IPS-20b (cell line): Measurements from ENCODE around the gene WDR93.

Experiments
- H3K27ac ChIP-seq: one replicate; pipeline ENCODE4 v1.5.1; 2013; ENCODE audit warnings: low read length
- H3K27me3 ChIP-seq: 2 replicates; pipeline ENCODE4 v1.6.1; 2013; ENCODE audit warnings: mild to moderate bottlenecking, low read length, inconsistent platforms; ENCODE audit not compliant: insufficient read depth
- H3K36me3 ChIP-seq: 2 replicates; pipeline ENCODE4 v1.6.1; 2013; ENCODE audit warnings: low read depth, mild to moderate bottlenecking, inconsistent platforms, low read length, moderate library complexity; ENCODE audit not compliant: insufficient read depth
- H3K4me1 ChIP-seq: 2 replicates; pipeline ENCODE4 v1.6.1; 2013; ENCODE audit warnings: mild to moderate bottlenecking, control low read depth, inconsistent platforms, low read length, moderate library complexity; ENCODE audit not compliant: insufficient read depth
- H3K4me3 ChIP-seq: 2 replicates; pipeline ENCODE4 v1.5.1; 2013; ENCODE audit warnings: mild to moderate bottlenecking, low read length, inconsistent platforms
- H3K9ac ChIP-seq: 2 replicates; pipeline ENCODE4 v1.6.1; 2013; ENCODE audit warnings: low read depth, mild to moderate bottlenecking, inconsistent platforms, low read length, moderate library complexity
- H3K9me3 ChIP-seq: 2 replicates; pipeline ENCODE4 v1.6.1; 2013; ENCODE audit warnings: mild to moderate bottlenecking, low read depth, low read length, inconsistent platforms; ENCODE audit not compliant: insufficient read depth

Gene WDR93

GRCh38 chr15:89753855-89754254 is 63.2 kb downstream of the WDR93 start:
- no peak overlapping the region for H3K4me3 ChIP-seq
- no peak overlapping the region for H3K9ac ChIP-seq
- H3K4me1 ChIP-seq: peaks cover 3% of the 10 kb centered on the region; the same call in 1 of the 2 replicates
- peaks cover 69% of the 10 kb centered on the region for H3K27me3 ChIP-seq
- H3K36me3 ChIP-seq: no peaks in the 10 kb centered on the region
- no peaks in the 10 kb centered on the region for H3K9me3 ChIP-seq
- H3K27ac ChIP-seq: no peak overlapping the region

- H3K9ac ChIP-seq: no peak overlapping the region
- H3K9me3 ChIP-seq: no peaks in the 10 kb centered on the region
- H3K4me1 ChIP-seq: no peaks in the 10 kb centered on the region; the same call in 1 of the 2 replicates
- H3K36me3 ChIP-seq: no peaks in the 10 kb centered on the region
- peaks cover 62% of the 10 kb centered on the region for H3K27me3 ChIP-seq
- H3K4me3 ChIP-seq: no peak overlapping the region
- H3K27ac ChIP-seq: no peak overlapping the region
Observed at GRCh38 chr15:89754361-89755154, 63.9 kb downstream of the WDR93 start.

- Histone ChIP-seq H3K27me3 (peaks cover 52% of the 10 kb centered on the region), H3K27ac (no peak overlapping the region), H3K9me3 (no peaks in the 10 kb centered on the region), H3K4me1 (no peaks in the 10 kb centered on the region), H3K9ac (no peak overlapping the region), H3K4me3 (no peak overlapping the region), H3K36me3 (no peaks in the 10 kb centered on the region)
Observed at GRCh38 chr15:89755701-89756100, 65.1 kb downstream of the WDR93 start.

GRCh38 chr15:89756897-89757296 is 66.3 kb downstream of the WDR93 start:
- Histone ChIP-seq H3K4me3 (no peak overlapping the region), H3K27ac (no peak overlapping the region), H3K27me3 (peaks cover 41% of the 10 kb centered on the region), H3K9ac (no peak overlapping the region), H3K36me3 (no peaks in the 10 kb centered on the region), H3K9me3 (no peaks in the 10 kb centered on the region), H3K4me1 (no peaks in the 10 kb centered on the region)

GRCh38 chr15:89758283-89758682 is 67.7 kb downstream of the WDR93 start:
- Histone ChIP-seq H3K9ac (no peak overlapping the region), H3K4me1 (no peaks in the 10 kb centered on the region), H3K9me3 (no peaks in the 10 kb centered on the region), H3K4me3 (no peak overlapping the region), H3K27me3 (peaks cover 28% of the 10 kb centered on the region), H3K36me3 (no peaks in the 10 kb centered on the region), H3K27ac (no peak overlapping the region)

- Histone ChIP-seq H3K9ac (no peak overlapping the region), H3K4me1 (no peaks in the 10 kb centered on the region), H3K36me3 (no peaks in the 10 kb centered on the region), H3K27me3 (peaks cover 21% of the 10 kb centered on the region), H3K9me3 (no peaks in the 10 kb centered on the region), H3K27ac (no peak overlapping the region), H3K4me3 (no peak overlapping the region)
Observed at GRCh38 chr15:89758981-89759380, 68.4 kb downstream of the WDR93 start.

GRCh38 chr15:89759835-89760234 is 69.2 kb downstream of the WDR93 start:
- Histone ChIP-seq H3K9ac (no peak overlapping the region), H3K9me3 (no peaks in the 10 kb centered on the region), H3K4me3 (no peak overlapping the region), H3K4me1 (no peaks in the 10 kb centered on the region), H3K27ac (no peak overlapping the region), H3K27me3 (peaks cover 14% of the 10 kb centered on the region), H3K36me3 (no peaks in the 10 kb centered on the region)

- no peak overlapping the region for H3K9ac ChIP-seq
- peaks cover 9% of the 10 kb centered on the region for H3K27me3 ChIP-seq
- no peaks in the 10 kb centered on the region for H3K9me3 ChIP-seq
- no peak overlapping the region for H3K27ac ChIP-seq
- no peaks in the 10 kb centered on the region for H3K4me1 ChIP-seq
- H3K4me3 ChIP-seq: no peak overlapping the region
- H3K36me3 ChIP-seq: no peaks in the 10 kb centered on the region
Observed at GRCh38 chr15:89760303-89761008, 69.8 kb downstream of the WDR93 start.

- Histone ChIP-seq H3K9ac (no peak overlapping the region), H3K27ac (no peak overlapping the region), H3K36me3 (no peaks in the 10 kb centered on the region), H3K27me3 (peaks cover 1% of the 10 kb centered on the region; the same call in 1 of the 2 replicates), H3K4me1 (no peaks in the 10 kb centered on the region), H3K9me3 (no peaks in the 10 kb centered on the region), H3K4me3 (no peak overlapping the region)
Observed at GRCh38 chr15:89761009-89761831, 70.6 kb downstream of the WDR93 start.

GRCh38 chr15:89761929-89762328 is 71.3 kb downstream of the WDR93 start:
- H3K27ac ChIP-seq: no peak overlapping the region
- H3K36me3 ChIP-seq: no peaks in the 10 kb centered on the region
- no peak overlapping the region for H3K4me3 ChIP-seq
- no peak overlapping the region for H3K9ac ChIP-seq
- no peaks in the 10 kb centered on the region; the same call in 1 of the 2 replicates for H3K27me3 ChIP-seq
- no peaks in the 10 kb centered on the region for H3K9me3 ChIP-seq
- no peaks in the 10 kb centered on the region for H3K4me1 ChIP-seq

- Histone ChIP-seq H3K27ac (no peak overlapping the region), H3K27me3 (no peaks in the 10 kb centered on the region; the same call in 1 of the 2 replicates), H3K9me3 (no peaks in the 10 kb centered on the region), H3K4me3 (no peak overlapping the region), H3K36me3 (no peaks in the 10 kb centered on the region), H3K9ac (no peak overlapping the region), H3K4me1 (no peaks in the 10 kb centered on the region)
Observed at GRCh38 chr15:89765694-89766093, 75.1 kb downstream of the WDR93 start.
